Measurements from ENCODE around the gene SHISAL2B. TPM values are rescaled to one million over a fixed set of nuclear protein-coding genes. Genes with fewer than 3 reads are reported as not detected.

Gene SHISAL2B
- total and polyA plus RNA-seq, 9 donors, result 1.5 TPM; not detected in 8

DNA sequence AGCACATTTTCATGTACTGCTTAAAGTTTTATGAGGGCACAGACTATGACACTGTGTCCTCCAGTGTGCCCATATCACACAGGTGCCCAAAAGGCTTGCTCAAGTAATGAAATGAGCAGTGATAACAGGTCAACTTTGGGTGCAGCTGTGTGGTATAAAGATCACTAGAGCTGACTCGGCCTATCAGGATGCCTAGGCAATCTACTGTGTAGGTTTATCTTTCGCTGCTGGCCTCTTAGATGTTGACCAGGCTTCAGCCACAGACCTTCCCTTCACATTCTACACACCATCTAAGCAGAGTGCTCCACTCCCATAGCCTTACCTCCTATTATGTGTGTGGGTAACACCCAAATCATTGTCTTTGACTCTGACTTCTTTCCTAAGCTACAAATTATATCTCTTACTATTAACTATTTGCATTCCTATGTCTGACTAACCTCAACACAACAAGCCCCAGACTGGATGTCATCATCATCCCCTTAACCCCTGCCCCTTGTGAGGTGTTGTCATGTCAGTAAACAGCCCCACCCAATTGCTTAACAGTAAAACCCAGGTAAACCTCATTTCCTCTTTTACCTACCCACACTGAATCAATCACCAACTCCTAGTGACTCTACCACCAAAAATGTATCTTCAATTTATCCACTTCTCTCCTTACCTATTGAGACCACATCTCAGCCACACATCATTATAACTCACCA is 75.7 kb downstream of the SHISAL2B start:
- no peak for TF ChIP-seq POLR2A (IDR thresholded peaks at IDR 0.05)
- TF ChIP-seq EP300 (IDR thresholded peaks at IDR 0.05), result no peak
- TF ChIP-seq, protein P1, sequence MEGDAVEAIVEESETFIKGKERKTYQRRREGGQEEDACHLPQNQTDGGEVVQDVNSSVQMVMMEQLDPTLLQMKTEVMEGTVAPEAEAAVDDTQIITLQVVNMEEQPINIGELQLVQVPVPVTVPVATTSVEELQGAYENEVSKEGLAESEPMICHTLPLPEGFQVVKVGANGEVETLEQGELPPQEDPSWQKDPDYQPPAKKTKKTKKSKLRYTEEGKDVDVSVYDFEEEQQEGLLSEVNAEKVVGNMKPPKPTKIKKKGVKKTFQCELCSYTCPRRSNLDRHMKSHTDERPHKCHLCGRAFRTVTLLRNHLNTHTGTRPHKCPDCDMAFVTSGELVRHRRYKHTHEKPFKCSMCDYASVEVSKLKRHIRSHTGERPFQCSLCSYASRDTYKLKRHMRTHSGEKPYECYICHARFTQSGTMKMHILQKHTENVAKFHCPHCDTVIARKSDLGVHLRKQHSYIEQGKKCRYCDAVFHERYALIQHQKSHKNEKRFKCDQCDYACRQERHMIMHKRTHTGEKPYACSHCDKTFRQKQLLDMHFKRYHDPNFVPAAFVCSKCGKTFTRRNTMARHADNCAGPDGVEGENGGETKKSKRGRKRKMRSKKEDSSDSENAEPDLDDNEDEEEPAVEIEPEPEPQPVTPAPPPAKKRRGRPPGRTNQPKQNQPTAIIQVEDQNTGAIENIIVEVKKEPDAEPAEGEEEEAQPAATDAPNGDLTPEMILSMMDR (IDR thresholded peaks at IDR 0.05), result no peak
- H3K27ac ChIP-seq, result no peak overlapping the region
- no peaks in the 10 kb centered on the region for H3K9me3 ChIP-seq
- no peaks in the 10 kb centered on the region for H3K36me3 ChIP-seq
- no peaks in the 10 kb centered on the region for H3K27me3 ChIP-seq
- DNase-seq, result no peak
- intact Hi-C loops (cut with DNase I), result no loop called here
- WGBS, 3 donors, result 89 to 91% (median 89%) methylated on average over 2 of the region's 2 CpGs
- peaks cover 11% of the 10 kb centered on the region for H3K4me1 ChIP-seq (ENCODE audit: insufficient read depth)
- H3K4me3 ChIP-seq, result no peak overlapping the region

DNA sequence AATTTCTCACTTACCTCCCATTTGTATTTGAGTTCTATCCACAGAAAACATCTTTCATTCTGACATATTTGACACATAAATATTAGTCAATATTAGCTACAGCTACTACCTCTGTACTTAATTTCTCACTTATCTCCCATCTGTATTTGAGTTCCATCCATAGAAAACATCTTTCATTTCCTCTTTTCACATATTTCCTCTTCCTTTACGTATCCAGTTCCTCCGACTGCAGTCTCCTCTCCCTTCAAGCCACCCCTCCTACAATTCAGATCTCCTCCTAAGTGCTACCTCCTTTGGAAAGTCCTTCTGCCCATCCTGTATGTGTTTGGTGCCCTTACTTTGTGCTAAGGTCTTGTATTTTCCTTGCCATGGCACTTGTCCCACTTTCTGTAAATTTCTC is 76.6 kb downstream of the SHISAL2B start:
- DNase-seq, result no peak
- H3K4me3 ChIP-seq, result peak overlapping the region; percentile 75
- peaks cover 11% of the 10 kb centered on the region for H3K4me1 ChIP-seq (ENCODE audit: insufficient read depth)
- intact Hi-C loops (cut with DNase I), result no loop called here
- WGBS, 3 donors, result 80 to 84% (median 80%) methylated on average over 2 of the region's 2 CpGs
- TF ChIP-seq, protein P1 (IDR thresholded peaks at IDR 0.05), result no peak
- no peak for TF ChIP-seq POLR2A (IDR thresholded peaks at IDR 0.05)
- no peak for TF ChIP-seq EP300 (IDR thresholded peaks at IDR 0.05)
- H3K27me3 ChIP-seq, result no peaks in the 10 kb centered on the region
- H3K27ac ChIP-seq, result no peak overlapping the region
- H3K36me3 ChIP-seq, result no peaks in the 10 kb centered on the region
- H3K9me3 ChIP-seq, result no peaks in the 10 kb centered on the region

Other genes with a start within 250 kb of the SHISAL2B start
- gene RGS7BP, start 184.5 kb upstream of the SHISAL2B start, total RNA-seq, result 1 to 10 TPM; 1.4 to 6.5 (median 4.3) TPM
- 1 to 10 TPM; 1.9 to 5.8 TPM for gene RGS7BP, start 184.5 kb upstream of the SHISAL2B start, polyA plus RNA-seq
- gene SREK1IP1, start 78.2 kb downstream of the SHISAL2B start, total RNA-seq, result 10 to 100 TPM in 5 of 7 donors, 1 to 10 TPM in 2; 6.1 to 18.9 (median 15.8) TPM
- 1 to 10 TPM; 7.1 to 7.2 TPM for gene SREK1IP1, start 78.2 kb downstream of the SHISAL2B start, polyA plus RNA-seq
- 10 to 100 TPM in 6 of 7 donors, 1 to 10 TPM in 1; 10.0 to 22.6 (median 18.9) TPM for gene CWC27, start 78.4 kb downstream of the SHISAL2B start, total RNA-seq
- 10 to 100 TPM; 17.6 to 23.1 TPM for gene CWC27, start 78.4 kb downstream of the SHISAL2B start, polyA plus RNA-seq

Measured in ovary (tissue), 9 donors.